GM19238 (cell line): ENCODE data around the gene PHAF1.
A peak's percentile ranks its signal among the peaks of the same experiment; 100 is the strongest.

Source experiments
- DNase-seq: peaks from one replicate; pipeline ENCODE4 v3.0.0; 2011; ENCODE audit warnings: low spot score; ENCODE audit not compliant: insufficient read length

The PHAF1 gene

GRCh38 chr16:67146523-67147357 is 37.0 kb downstream of the PHAF1 start:
- DNase-seq, result no peak

- DNase-seq, result no peak
These were observed 37.8 kb downstream of the PHAF1 start for GRCh38 chr16:67147437-67148140.

GRCh38 chr16:67148221-67148620 is 38.5 kb downstream of the PHAF1 start:
- no peak for DNase-seq

DNA sequence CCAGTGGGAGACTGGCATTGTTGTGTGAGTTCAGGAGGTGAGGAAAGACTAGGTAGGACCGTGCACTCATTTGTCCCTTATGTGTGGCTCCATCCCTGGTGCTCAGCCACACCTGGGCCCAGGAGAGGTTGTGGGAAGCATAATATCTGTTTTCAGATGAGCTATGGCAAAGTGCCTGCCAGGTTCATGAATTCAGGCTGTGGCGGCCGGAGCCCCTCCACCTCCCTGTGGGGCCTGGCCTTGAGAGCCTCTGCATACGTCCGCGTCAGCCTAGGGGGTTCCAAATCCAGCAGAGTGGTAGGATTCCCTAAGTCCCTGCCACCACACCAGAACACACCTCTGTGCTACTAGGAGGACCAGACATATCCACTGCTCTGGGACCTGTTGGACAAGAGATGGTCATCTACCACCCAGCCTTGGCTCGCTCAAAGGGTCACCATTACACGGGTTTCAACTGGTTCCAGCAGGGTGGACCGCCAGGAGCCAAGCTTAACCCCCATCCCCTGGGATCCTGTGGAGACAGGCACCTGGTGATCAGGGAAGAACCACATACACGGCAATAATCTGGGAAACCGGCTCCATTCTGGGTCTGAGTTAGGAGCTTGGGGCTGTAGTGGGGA is 39.0 kb downstream of the PHAF1 start:
- DNase-seq, result no peak

- no peak for DNase-seq
These were observed 39.7 kb downstream of the PHAF1 start for GRCh38 chr16:67149276-67150046.

GRCh38 chr16:67150047-67150832 is 40.5 kb downstream of the PHAF1 start:
- peak; percentile 60 for DNase-seq

DNA sequence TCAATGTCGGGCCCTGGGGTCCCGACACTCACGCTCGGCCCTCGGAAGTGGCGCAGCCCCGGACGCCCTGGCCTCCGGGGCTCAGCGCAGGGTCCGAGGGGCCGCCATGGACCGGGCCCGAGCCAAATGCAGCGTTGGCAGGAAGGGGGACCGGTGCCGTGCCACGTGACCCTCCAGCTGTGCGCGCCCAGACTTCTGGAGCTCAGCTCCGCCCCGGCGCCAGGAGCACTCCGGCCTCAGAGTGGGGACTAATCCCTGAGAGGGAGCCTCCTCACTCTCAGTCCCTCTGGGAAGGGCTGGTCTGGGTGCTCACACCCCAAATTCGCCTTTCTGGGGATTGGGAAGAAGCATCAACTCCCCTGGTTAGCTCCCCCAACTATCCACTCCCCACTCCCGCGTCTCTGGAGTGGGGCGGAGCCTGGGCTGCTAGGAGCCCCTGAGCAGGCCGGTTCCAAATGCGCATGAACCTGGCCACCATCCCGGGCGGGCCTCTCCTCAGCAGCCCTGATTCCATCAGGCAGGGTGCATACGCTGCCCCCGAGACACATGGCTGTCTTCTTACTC is 41.2 kb downstream of the PHAF1 start, which contains the start of gene B3GNT9:
TSS of gene B3GNT9 (minus strand) at position 166 of the 564 bp plus-strand sequence. CDS start 513 bp downstream, outside the sequence.
- DNase-seq, result peak; percentile 72

DNA sequence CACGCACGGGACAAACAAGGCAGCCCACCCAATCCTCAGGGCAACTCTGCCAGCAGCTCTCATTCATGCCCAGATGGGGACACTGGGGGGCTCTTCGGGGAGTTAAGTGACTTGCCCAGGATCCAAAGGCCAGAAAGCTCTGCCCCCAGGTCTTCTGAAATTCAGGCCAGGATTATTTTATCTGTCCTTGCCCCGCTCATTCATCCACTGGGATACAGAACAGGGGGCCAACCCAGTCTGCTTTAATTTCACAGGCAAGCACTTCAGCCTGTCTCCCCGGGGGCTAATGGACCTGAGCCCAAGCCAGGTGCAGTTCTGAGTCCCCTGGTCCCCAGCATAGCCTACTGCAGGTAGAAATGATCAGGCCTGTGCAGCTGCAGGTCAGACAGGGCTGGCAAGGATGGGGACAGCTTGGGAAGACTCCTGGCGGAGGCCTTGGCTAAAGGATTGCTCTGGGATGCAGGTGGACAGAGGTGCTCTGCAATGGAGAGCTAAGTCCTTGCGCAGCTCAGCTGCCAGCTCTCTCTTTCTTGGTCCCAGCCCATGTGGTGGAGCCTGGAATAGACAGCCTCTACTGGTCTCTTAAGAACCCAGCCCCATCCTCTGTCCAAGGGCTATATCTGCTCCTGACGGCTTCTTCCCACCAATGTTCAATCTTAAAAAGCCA is 41.8 kb downstream of the PHAF1 start:
- DNase-seq, result no peak

DNA sequence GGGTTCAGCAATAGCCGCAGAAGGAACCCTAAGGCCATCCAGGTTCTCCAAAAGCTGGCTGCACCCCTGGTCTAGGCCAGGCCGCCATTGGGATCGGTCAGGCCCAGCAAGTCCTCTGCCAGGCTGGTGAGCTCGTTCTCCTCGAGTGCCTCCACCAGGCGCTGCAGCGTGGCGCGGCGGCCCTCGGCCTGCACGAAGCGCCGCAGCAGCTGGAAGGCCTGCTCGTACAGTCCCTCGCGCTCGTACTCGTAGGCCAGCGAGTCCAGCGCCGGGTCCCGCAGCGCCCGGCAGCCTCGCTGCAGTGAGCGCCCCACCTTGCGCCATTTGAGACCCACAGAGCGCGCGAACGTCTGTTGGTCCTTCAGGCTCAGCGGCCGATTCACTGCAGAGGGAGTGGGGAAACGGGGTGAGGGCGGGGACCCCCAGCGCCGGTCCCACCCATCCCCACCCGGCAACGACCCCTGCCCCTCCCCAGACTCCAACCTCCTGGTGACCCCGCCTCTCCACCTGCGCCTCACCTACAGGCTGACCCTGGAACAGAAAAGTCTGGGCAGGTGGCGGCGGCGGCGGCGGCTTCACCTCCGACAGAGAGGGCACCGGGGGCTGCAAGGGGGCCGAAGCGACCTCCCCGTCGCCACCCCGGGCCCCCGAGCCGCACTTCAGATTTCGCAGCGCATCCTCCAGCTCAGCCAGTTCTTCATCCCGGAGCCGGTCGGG is 45.0 kb downstream of the PHAF1 start:
- DNase-seq, result no peak

DNA sequence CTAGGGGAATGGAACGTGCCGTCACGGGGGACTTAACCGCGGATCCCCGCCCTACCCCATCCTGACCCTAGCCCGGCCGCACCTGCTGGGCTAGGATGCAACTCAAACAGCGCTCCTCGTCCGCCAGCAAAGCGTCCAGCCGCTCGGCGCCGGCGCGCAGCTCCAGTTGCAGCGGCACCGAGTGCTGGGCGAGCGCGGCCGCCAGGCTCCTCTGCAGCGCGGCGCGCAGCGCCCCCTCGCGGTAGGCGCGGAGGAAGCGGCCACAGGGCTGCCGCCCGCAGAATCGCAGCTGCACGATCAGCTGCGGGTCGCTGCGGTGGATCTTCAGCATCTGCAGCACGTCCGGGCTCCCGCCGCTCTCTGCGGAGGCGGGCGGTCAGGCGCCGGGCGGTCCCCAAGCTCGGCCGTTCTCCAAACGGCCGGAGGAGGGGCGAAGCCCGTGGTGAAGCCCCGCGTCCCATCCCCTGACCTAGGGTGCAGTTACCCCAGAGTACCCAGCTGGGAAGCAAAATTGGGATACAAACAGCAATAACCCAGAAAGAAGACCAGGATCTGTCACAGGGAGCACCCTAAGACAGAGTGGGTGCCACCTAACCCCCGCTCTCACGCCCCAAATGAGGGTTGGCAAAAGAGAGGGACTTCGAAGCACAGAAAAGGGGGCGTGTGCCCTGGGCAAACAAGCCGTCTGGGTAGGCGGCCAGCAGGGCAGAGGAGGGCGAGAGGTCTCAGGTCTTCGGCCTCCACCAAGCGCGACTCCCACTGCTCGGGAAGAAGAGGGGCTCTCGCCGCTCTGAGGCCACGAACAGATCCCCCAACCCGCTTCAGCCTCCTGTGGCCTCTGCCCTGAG is 45.8 kb downstream of the PHAF1 start:
- peak; percentile 86 for DNase-seq

DNA sequence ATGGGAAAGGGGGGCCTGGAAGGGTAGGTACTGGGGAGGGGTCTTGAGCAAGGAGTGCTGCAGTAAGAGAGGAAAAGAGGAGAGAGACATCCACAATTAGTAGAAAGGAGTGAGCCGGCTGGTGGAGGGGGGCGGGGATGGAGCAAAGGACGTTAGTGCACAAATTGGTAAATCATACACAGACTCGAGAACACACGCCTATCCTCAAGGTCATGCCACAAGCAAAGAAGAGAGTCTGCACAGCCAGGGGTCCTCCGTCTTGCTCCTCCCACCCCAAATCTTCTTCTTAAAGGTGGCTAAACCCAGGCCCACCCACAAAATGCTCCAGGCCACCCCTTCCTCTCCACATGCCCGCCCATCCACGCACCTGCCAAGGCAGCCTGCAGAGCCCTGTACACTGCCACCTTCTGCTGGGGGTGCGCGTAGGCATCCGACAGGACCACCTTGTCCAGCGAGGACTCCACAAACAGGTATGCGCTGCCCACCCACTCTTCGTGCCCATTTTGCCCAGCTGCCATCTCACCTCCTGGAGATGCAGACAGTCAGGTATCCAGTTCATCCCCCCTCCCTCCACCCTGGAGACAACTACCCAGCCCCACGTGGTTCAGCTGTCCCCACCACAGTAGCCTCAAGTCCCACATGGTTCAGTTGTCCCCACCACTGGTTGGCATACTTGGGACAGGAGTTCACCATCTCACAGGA is 46.6 kb downstream of the PHAF1 start:
- no peak for DNase-seq

DNA sequence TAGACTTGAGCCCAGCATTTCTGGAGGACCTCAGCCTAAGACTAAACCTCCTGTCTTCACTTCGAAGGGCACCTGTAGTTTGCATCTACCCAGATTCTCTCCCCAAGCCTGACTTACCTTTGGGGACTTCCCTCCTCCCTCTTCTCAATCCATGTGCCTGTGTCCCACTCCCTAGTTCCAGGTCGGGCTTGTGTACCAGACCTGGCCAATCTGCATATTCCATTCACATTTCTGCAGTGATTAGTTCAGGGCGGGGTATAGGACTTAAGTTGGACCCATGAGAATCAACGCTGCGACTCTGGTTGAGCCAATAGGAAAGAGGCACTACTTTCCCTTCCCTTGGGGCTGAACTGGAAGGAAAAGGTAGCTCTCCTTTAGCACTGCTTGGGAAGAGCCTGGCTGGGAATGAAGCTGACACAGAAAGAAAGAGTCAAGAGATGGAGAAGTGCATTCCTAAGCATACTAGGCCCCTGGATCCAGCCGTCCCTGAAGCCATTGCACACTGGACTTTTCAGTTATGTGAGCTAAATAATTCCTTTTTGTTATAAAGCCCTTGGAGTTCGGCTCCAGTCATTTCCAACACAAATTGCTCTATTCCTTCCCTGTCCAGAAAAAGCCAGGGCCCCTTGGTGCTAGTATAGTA is 47.5 kb downstream of the PHAF1 start:
- DNase-seq, result no peak

DNA sequence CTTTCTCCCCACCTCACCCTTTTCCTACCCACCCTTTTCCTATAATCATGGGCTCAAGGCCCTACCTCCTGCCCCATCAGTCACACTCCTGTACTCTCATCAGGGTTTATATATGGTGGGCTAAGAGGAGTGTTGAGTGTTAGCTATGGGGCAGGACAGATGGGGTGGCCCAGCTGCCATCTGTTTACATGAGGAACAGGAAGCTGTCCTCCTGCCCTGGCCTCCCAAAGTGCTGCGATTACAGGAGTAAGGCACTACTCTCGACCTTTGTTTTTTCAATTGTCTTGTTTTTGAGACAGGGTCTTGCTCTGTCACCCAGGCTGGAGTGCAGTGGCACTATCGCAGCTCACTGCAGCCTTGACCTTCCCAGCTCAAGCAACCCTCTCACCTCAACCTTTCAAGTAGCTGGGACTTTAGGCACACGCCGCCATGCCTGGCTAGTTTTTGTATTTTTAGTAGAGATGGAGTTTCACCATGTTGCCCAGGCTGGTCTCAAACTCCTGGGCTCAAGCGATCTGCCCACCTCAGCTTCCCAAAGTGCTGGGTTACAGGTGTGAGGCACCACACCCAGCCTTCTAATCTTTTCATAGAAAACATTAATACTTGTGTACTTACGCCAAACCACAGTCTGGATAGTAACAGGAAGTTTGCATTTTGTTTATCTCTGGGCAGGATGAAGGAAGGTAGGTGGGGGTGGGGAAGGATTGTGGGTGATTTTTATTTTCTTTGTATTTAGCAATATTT is 48.3 kb downstream of the PHAF1 start:
- DNase-seq, result no peak

- DNase-seq, result peak; percentile 78
These were observed 49.2 kb downstream of the PHAF1 start for GRCh38 chr16:67158637-67159600.

DNA sequence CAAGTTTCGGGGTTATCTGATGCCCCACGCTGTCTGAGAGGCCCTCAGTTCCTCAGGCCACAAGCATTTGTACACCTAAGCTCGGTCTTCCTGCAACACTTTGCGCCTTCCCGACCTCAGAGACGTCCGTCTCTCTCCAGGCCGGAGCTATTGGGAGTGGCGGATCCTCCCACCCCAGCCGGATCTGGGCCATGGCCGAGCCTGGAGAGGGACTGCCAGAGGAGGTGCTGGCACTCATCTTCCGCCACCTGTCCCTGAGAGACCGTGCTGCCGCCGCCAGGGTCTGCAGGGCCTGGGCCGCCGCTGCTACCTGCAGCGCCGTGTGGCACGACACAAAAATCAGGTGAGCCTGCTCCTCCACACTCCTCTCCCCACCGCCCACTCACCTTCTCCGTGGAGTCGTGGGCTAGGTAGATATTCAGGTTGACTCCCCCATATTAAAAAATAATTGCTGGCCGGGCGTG is 51.9 kb downstream of the PHAF1 start:
- no peak for DNase-seq
